Right lobe of liver (tissue), 4 donors: ENCODE data around the gene CFAP90.

Source experiments
- POLR2A ChIP-seq: fragments of 450-650 bp; IDR thresholded peaks from one replicate; pipeline ENCODE4 v1.6.1; 2017; ENCODE audit warnings: antibody characterized with exemption, mild to moderate bottlenecking
- TF ChIP-seq, protein P1 (sequence below), 4 donors: fragments of 200-600 bp in 3 of 4; fragments of 450-650 bp in 1 of 4; IDR thresholded peaks; one replicate each; pipeline versions ENCODE4 v1.5.1 to v1.8.0; 2016 to 2022; ENCODE audit warnings: antibody characterized with exemption in 4 of 4, mild to moderate bottlenecking in 2 of 4
- donor health status: DM: no; HTN: no; CAD: no.
- donor health status: DM: no; HTN: no; CAD: no.
- donor health status: DM: no; HTN: yes; CAD: no.

DNA sequence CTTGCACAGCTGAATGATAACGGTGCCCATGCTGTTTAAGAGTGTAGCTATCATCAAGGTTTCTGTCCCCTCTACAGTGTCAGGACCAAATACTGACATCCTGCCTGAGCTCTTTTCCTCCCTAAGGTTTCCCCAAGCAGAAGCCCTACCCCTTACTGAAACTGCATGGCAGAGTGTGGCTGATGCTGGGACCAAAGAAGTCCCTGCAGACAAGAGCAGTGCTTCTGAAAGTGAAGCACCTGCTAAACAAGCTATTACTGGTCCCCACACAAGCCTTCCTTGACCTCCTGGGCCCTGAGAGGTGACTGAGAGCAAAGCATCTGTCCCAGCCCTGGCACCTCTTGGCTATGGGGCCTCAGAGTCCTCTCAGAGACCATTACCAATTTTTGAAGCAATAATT, 56.1 kb downstream of the CFAP90 start:
- TF ChIP-seq, protein P1, sequence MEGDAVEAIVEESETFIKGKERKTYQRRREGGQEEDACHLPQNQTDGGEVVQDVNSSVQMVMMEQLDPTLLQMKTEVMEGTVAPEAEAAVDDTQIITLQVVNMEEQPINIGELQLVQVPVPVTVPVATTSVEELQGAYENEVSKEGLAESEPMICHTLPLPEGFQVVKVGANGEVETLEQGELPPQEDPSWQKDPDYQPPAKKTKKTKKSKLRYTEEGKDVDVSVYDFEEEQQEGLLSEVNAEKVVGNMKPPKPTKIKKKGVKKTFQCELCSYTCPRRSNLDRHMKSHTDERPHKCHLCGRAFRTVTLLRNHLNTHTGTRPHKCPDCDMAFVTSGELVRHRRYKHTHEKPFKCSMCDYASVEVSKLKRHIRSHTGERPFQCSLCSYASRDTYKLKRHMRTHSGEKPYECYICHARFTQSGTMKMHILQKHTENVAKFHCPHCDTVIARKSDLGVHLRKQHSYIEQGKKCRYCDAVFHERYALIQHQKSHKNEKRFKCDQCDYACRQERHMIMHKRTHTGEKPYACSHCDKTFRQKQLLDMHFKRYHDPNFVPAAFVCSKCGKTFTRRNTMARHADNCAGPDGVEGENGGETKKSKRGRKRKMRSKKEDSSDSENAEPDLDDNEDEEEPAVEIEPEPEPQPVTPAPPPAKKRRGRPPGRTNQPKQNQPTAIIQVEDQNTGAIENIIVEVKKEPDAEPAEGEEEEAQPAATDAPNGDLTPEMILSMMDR (IDR thresholded peaks at IDR 0.05): no peak
- TF ChIP-seq POLR2A: no peak
